H9 (cell line): ENCODE data around the gene MYO7B. TPM values are rescaled to one million over a fixed set of nuclear protein-coding genes. Genes with fewer than 3 reads are reported as not detected.

Experiments
- DNase-seq: peaks from one replicate; pipeline ENCODE4 v3.0.0-alpha.2; 2017
- H2AFZ ChIP-seq: one replicate; pipeline ENCODE4 v1.6.1; 2013; ENCODE audit warnings: mild to moderate bottlenecking, low read length, control low read depth, moderate library complexity
- H2AK5ac ChIP-seq: 2 replicates; pipeline ENCODE4 v1.6.1; 2013; ENCODE audit warnings: low read length, control low read depth, mixed read lengths; ENCODE audit not compliant: insufficient read length
- H2BK120ac ChIP-seq: one replicate; pipeline ENCODE4 v1.6.1; 2013; ENCODE audit warnings: low read depth, mild to moderate bottlenecking, low read length, control low read depth, inconsistent platforms; ENCODE audit not compliant: poor library complexity, severe bottlenecking
- H2BK12ac ChIP-seq: 2 replicates; pipeline ENCODE4 v1.6.1; 2013; ENCODE audit warnings: low read length, control low read depth, mixed read lengths, low read depth; ENCODE audit not compliant: insufficient read length
- H2BK15ac ChIP-seq: 2 replicates; pipeline ENCODE4 v1.6.1; 2013; ENCODE audit warnings: low read depth, low read length, control low read depth
- H2BK20ac ChIP-seq: one replicate; pipeline ENCODE4 v1.6.1; 2013; ENCODE audit warnings: low read depth, mild to moderate bottlenecking, low read length, control low read depth, inconsistent platforms; ENCODE audit not compliant: poor library complexity, severe bottlenecking
- H2BK5ac ChIP-seq: 2 replicates; pipeline ENCODE4 v1.6.1; 2013; ENCODE audit warnings: low read length, control low read depth, mixed read lengths; ENCODE audit not compliant: insufficient read length
- H3K14ac ChIP-seq: 2 replicates; pipeline ENCODE4 v1.6.1; 2013; ENCODE audit warnings: low read length, control low read depth; ENCODE audit not compliant: insufficient read depth
- H3K18ac ChIP-seq: 2 replicates; pipeline ENCODE4 v1.6.1; 2013; ENCODE audit warnings: low read depth, mild to moderate bottlenecking, mixed read lengths, low read length, control low read depth; ENCODE audit not compliant: insufficient read length
- H3K23ac ChIP-seq: 2 replicates; pipeline ENCODE4 v1.6.1; 2013; ENCODE audit warnings: low read length, control low read depth, mixed read lengths, low read depth; ENCODE audit not compliant: insufficient read length
- H3K23me2 ChIP-seq: 2 replicates; pipeline ENCODE4 v1.6.1; 2013; ENCODE audit warnings: low read depth, mild to moderate bottlenecking, mixed read lengths, low read length, control low read depth; ENCODE audit not compliant: insufficient read length, poor library complexity, severe bottlenecking
- H3K27ac ChIP-seq: 2 replicates; pipeline ENCODE4 v1.5.1; 2013; ENCODE audit warnings: low read length, control low read depth, mixed read lengths, low read depth; ENCODE audit not compliant: insufficient read length
- H3K27me3 ChIP-seq: 2 replicates; pipeline ENCODE4 v1.6.1; 2013; ENCODE audit warnings: low read length, control low read depth, inconsistent platforms; ENCODE audit not compliant: insufficient read depth
- H3K4ac ChIP-seq: 2 replicates; pipeline ENCODE4 v1.6.1; 2013; ENCODE audit warnings: low read depth, mild to moderate bottlenecking, control low read depth, inconsistent platforms, low read length, moderate library complexity
- H3K4me1 ChIP-seq: 2 replicates; pipeline ENCODE4 v1.6.1; 2013; ENCODE audit warnings: low read length, control low read depth, inconsistent platforms; ENCODE audit not compliant: insufficient read depth
- H3K4me2 ChIP-seq: 2 replicates; pipeline ENCODE4 v1.6.1; 2013; ENCODE audit warnings: low read length, control low read depth, mixed read lengths; ENCODE audit not compliant: insufficient read length, insufficient read depth
- H3K56ac ChIP-seq: 2 replicates; pipeline ENCODE4 v1.6.1; 2013; ENCODE audit warnings: low read depth, mild to moderate bottlenecking, mixed read lengths, low read length, control low read depth; ENCODE audit not compliant: insufficient read length
- H3K79me1 ChIP-seq: 2 replicates; pipeline ENCODE4 v1.6.1; 2013; ENCODE audit warnings: low read depth, mild to moderate bottlenecking, moderate library complexity, low read length, control low read depth, inconsistent platforms; ENCODE audit not compliant: insufficient read depth, poor library complexity, severe bottlenecking
- H3K79me2 ChIP-seq: 2 replicates; pipeline ENCODE4 v1.6.1; 2013; ENCODE audit warnings: low read length, control low read depth, inconsistent platforms; ENCODE audit not compliant: insufficient read depth
- H3K9ac ChIP-seq: 2 replicates; pipeline ENCODE4 v1.6.1; 2013; ENCODE audit warnings: low read length, control low read depth, mixed read lengths; ENCODE audit not compliant: insufficient read length; ENCODE audit errors: extremely low read depth
- H3K9me3 ChIP-seq: one replicate; pipeline ENCODE4 v1.6.1; 2013; ENCODE audit warnings: low read depth, low read length, inconsistent platforms; ENCODE audit not compliant: control insufficient read depth
- H3T11ph ChIP-seq: one replicate; pipeline ENCODE4 v1.6.1; 2013; ENCODE audit warnings: mild to moderate bottlenecking, low read length, control low read depth, inconsistent platforms
- H4K20me1 ChIP-seq: one replicate; pipeline ENCODE4 v1.6.1; 2013; ENCODE audit not compliant: control insufficient read depth, insufficient read length, insufficient read depth
- H4K5ac ChIP-seq: 2 replicates; pipeline ENCODE4 v1.6.1; 2013; ENCODE audit warnings: low read depth, mild to moderate bottlenecking, mixed read lengths, low read length, control low read depth; ENCODE audit not compliant: insufficient read length
- H4K8ac ChIP-seq: replicated peaks from 2 replicates; pipeline ENCODE4 v1.6.1; 2013; ENCODE audit warnings: low read length, control low read depth, mixed read lengths, low read depth; ENCODE audit not compliant: insufficient read length
- H4K91ac ChIP-seq: 2 replicates; pipeline ENCODE4 v1.6.1; 2013; ENCODE audit warnings: low read depth, mild to moderate bottlenecking, moderate library complexity, mixed read lengths, low read length, control low read depth; ENCODE audit not compliant: insufficient read length
- H3K27ac Mint-ChIP-seq, 3 experiments: 2 replicates in 2 of 3; 3 replicates in 1 of 3; pipeline ENCODE4 v1.8.0; 2020 to 2021; ENCODE audit warnings: mixed read lengths in 3 of 3, mild to moderate bottlenecking in 1 of 3, moderate library complexity in 1 of 3
- H3K27me3 Mint-ChIP-seq: 2 replicates; pipeline ENCODE4 v1.8.0; 2021; ENCODE audit warnings: low read depth, mild to moderate bottlenecking, moderate library complexity, mixed read lengths
- H3K36me3 Mint-ChIP-seq, 3 experiments: 2 replicates in 2 of 3; 3 replicates in 1 of 3; pipeline ENCODE4 v1.8.0; 2020 to 2021; ENCODE audit warnings: low read depth in 3 of 3, mixed read lengths in 3 of 3; ENCODE audit not compliant: insufficient read depth in 1 of 3
- H3K4me1 Mint-ChIP-seq, 2 experiments: 2 replicates each; pipeline ENCODE4 v1.8.0; 2020; ENCODE audit warnings: mixed read lengths in 2 of 2
- H3K4me3 Mint-ChIP-seq, 2 experiments: 2 replicates in 1 of 2; 3 replicates in 1 of 2; pipeline ENCODE4 v1.8.0; 2020 to 2021; ENCODE audit warnings: mild to moderate bottlenecking in 2 of 2, mixed read lengths in 2 of 2, moderate library complexity in 1 of 2
- H3K9me3 Mint-ChIP-seq, 2 experiments: 2 replicates in 1 of 2; 3 replicates in 1 of 2; pipeline ENCODE4 v1.8.0; 2020; ENCODE audit warnings: mild to moderate bottlenecking in 2 of 2, mixed read lengths in 2 of 2, moderate library complexity in 1 of 2
- WGBS: extraction: QIAGEN DNeasy Blood & Tissue Kit; methylation state at CpG from one replicate; pipeline ENCODE4 v1.1.7; 2013; ENCODE audit warnings: missing lambda C conversion rate, low lambda C conversion rate, mixed read lengths; ENCODE audit not compliant: insufficient read length; ENCODE audit errors: extremely low coverage; 5-methylcytosine and 5-hydroxymethylcytosine counted together
- total RNA-seq: library from RNA; stranded (reverse); gene quantifications from 2 replicates; pipeline ENCODE4 v1.2.1, GENCODE V29; 2021
- TF ChIP-seq, protein P1 (sequence below): fragments of 200-600 bp; sonication (generic); conservative IDR thresholded peaks from 3 replicates; pipeline ENCODE4 v1.8.0; 2021; ENCODE audit warnings: antibody characterized with exemption, mild to moderate bottlenecking

Gene MYO7B
- total RNA-seq, 1 experiment from 2014 or later = not detected

DNA sequence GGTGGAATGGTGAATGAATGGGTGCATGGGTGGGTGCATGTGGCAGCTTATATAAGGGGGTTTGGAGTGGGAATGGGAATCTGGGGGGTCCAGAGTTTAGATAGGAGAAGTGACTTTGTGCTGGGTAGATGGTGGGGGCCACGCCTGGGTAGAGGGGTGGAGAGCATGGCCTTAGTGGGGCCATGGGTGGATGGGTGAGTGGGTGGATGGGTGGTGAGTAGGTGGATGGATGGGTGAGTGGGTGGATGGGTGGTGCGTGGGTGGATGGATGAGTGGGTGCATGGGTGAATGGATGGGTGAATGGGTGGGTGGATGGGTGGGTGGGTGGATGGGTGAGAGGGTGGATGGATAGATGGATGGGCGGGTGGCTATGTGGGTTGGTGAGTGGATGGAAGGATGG is 53.9 kb downstream of the MYO7B start:
- H3K9me3 ChIP-seq = no peaks in the 10 kb centered on the region
- H2BK12ac ChIP-seq = no peak overlapping the region
- no peak overlapping the region for H2BK5ac ChIP-seq
- no peak overlapping the region for H3K27ac ChIP-seq
- no peak overlapping the region for H2BK120ac ChIP-seq
- H4K20me1 ChIP-seq = no peaks in the 10 kb centered on the region
- WGBS = no CpG with 5 or more reads among the region's 3 CpGs
- no peak overlapping the region for H3K18ac ChIP-seq
- no peak overlapping the region for H2BK20ac ChIP-seq
- H3K9me3 Mint-ChIP-seq = no peaks in the 10 kb centered on the region
- H3K4me1 ChIP-seq = peaks cover 2% of the 10 kb centered on the region; the same call in 1 of the 2 replicates
- no peak overlapping the region for H3K4me2 ChIP-seq
- H2BK15ac ChIP-seq = no peak overlapping the region
- no peak overlapping the region for H3T11ph ChIP-seq
- DNase-seq = no peak
- no peak overlapping the region for H3K27ac Mint-ChIP-seq
- no peak overlapping the region for H2AK5ac ChIP-seq
- no peak overlapping the region for H3K23ac ChIP-seq
- TF ChIP-seq, protein P1, sequence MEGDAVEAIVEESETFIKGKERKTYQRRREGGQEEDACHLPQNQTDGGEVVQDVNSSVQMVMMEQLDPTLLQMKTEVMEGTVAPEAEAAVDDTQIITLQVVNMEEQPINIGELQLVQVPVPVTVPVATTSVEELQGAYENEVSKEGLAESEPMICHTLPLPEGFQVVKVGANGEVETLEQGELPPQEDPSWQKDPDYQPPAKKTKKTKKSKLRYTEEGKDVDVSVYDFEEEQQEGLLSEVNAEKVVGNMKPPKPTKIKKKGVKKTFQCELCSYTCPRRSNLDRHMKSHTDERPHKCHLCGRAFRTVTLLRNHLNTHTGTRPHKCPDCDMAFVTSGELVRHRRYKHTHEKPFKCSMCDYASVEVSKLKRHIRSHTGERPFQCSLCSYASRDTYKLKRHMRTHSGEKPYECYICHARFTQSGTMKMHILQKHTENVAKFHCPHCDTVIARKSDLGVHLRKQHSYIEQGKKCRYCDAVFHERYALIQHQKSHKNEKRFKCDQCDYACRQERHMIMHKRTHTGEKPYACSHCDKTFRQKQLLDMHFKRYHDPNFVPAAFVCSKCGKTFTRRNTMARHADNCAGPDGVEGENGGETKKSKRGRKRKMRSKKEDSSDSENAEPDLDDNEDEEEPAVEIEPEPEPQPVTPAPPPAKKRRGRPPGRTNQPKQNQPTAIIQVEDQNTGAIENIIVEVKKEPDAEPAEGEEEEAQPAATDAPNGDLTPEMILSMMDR = no peak
- H3K14ac ChIP-seq = no peak overlapping the region
- H4K5ac ChIP-seq = no peak overlapping the region
- H3K27me3 Mint-ChIP-seq = no peaks in the 10 kb centered on the region; the same call in none of the 2 replicates
- H3K4ac ChIP-seq = no peak overlapping the region
- no peak overlapping the region for H4K91ac ChIP-seq
- H3K79me2 ChIP-seq = no peaks in the 10 kb centered on the region
- no peak overlapping the region for H4K8ac ChIP-seq
- peaks cover 17 to 20% of the 10 kb centered on the region in 2 experiments for H3K4me1 Mint-ChIP-seq
- no peaks in the 10 kb centered on the region for H3K79me1 ChIP-seq
- H3K56ac ChIP-seq = no peak overlapping the region
- H2AFZ ChIP-seq = no peak overlapping the region
- no peaks in the 10 kb centered on the region for H3K27me3 ChIP-seq
- H3K4me3 Mint-ChIP-seq = no peak overlapping the region
- no peaks in the 10 kb centered on the region; a peak in 2 of 7 replicates for H3K36me3 Mint-ChIP-seq
- no peaks in the 10 kb centered on the region for H3K23me2 ChIP-seq
- no peak overlapping the region for H3K9ac ChIP-seq
